ENCODE data around the gene ZNF593. TPM values are rescaled to one million over a fixed set of nuclear protein-coding genes. Genes with fewer than 3 reads are reported as not detected.
A peak's percentile ranks its signal among the peaks of the same experiment; 100 is the strongest.

The ZNF593 gene
- total and polyA plus RNA-seq, 9 of the 15 experiments (the other 6 are each of a cell fraction or from before 2014, with no cell fraction given) = 9.8 to 334 (median 48.2) TPM

GRCh38 chr1:26161415-26162219 is 8.1 kb upstream of the ZNF593 start (continued):
- TF ChIP-seq REST (IDR thresholded peaks at IDR 0.05; ENCODE audit: borderline replicate concordance) = peak; percentile 81
- TF ChIP-seq REST (CRISPR knock-in tag; IDR thresholded peaks at IDR 0.05; ENCODE audit: low read depth) = no peak; the same call in 1 of the 2 replicates
- peak; percentile 69; the same call in 1 of the 2 replicates for TF ChIP-seq BRD4 (IDR thresholded peaks at IDR 0.05)
- no peak for TF ChIP-seq PTRF (tag; IDR thresholded peaks at IDR 0.05)
- TF ChIP-seq CHD4 (IDR thresholded peaks at IDR 0.05; ENCODE audit: insufficient read depth, insufficient replicate concordance, low read depth, low read length, poor library complexity, severe bottlenecking) = no peak
- 0 out of 2 replicates have a peak, but pooled peaks have one; percentile 9 for TF ChIP-seq FOXO4 (CRISPR knock-in tag; IDR thresholded peaks at IDR 0.05)
- TF ChIP-seq HINFP (tag; conservative IDR thresholded peaks at IDR 0.05; ENCODE audit: low read depth) = no peak
- 0 out of 2 replicates have a peak, but pooled peaks have one; percentile 2 for TF ChIP-seq JUND (IDR thresholded peaks at IDR 0.05; ENCODE audit: borderline replicate concordance, low read depth, low read length)
- TF ChIP-seq JUND (tag; IDR thresholded peaks at IDR 0.05; ENCODE audit: borderline replicate concordance, low read depth, low read length) = no peak
- TF ChIP-seq TARDBP (IDR thresholded peaks at IDR 0.05) = peak; percentile 11; the same call in 1 of the 2 replicates
- no peak for TF ChIP-seq SETDB1 (IDR thresholded peaks at IDR 0.05; ENCODE audit: low read length)
- no peak for TF ChIP-seq ZBTB34 (CRISPR knock-in tag; IDR thresholded peaks at IDR 0.05)
- TF ChIP-seq HCFC1 (IDR thresholded peaks at IDR 0.05; ENCODE audit: low read depth, low read length) = no peak
- peak; percentile 82 for TF ChIP-seq ZNF263 (CRISPR knock-in tag; IDR thresholded peaks at IDR 0.05; ENCODE audit: borderline replicate concordance)
- no peak for TF ChIP-seq CBX5 (IDR thresholded peaks at IDR 0.05; ENCODE audit: borderline replicate concordance, low read depth)
